ENCODE results near the gene TSACC. TPM values are rescaled to one million over a fixed set of nuclear protein-coding genes. Genes with fewer than 3 reads are reported as not detected.

Gene TSACC
- total RNA-seq, 1 experiment from 2014 or later, result 1.8 TPM

- POLR2A ChIA-PET, result interaction anchor here (0.5 to 1.8 kb wide), 2 partner anchors 13 to 318 kb away, joined by 3 to 4 read pairs; no protein-coding TSS in a partner anchor
- peaks cover 6% of the 10 kb centered on the region for H3K4me1 Mint-ChIP-seq (ENCODE audit: insufficient read depth, unreplicated experiment)
- H3K27me3 Mint-ChIP-seq (ENCODE audit: insufficient read depth, unreplicated experiment), result peaks cover 33% of the 10 kb centered on the region
Measured at GRCh38 chr1:156372265-156372586, 33.9 kb downstream of the TSACC start.

GRCh38 chr1:156372876-156373275, 34.5 kb downstream of the TSACC start:
- CTCF ChIA-PET, result interaction anchor here (0.6 to 8.9 kb wide), 8 partner anchors 10 to 427 kb away, joined by 3 to 113 read pairs (median 4); no protein-coding TSS in a partner anchor
- POLR2A ChIA-PET, result interaction anchor here (1.8 kb wide), 1 partner anchor 13 kb away, joined by 4 read pairs; no protein-coding TSS in a partner anchor

More at GRCh38 chr1:156372265-156372586, 33.9 kb downstream of the TSACC start:
- DNase-seq (ENCODE audit: unreplicated experiment), result no peak
- BruUV-seq (replicated peaks), result no TSS peak
- Mint-ChIP-seq H3K9me3 (ENCODE audit: unreplicated experiment) (no peaks in the 10 kb centered on the region), H3K27ac (ENCODE audit: low read depth, unreplicated experiment) (no peak overlapping the region), H3K36me3 (ENCODE audit: insufficient read depth, unreplicated experiment) (no peaks in the 10 kb centered on the region), H3K4me3 (ENCODE audit: unreplicated experiment) (no peak overlapping the region)
- intact Hi-C loops (cut with micrococcal nuclease), result no loop called here
- CTCF ChIA-PET, result interaction anchor here (0.6 to 8.9 kb wide), 8 partner anchors 10 to 427 kb away, joined by 3 to 113 read pairs (median 4); no protein-coding TSS in a partner anchor
- no peak for TF ChIP-seq CTCF (IDR thresholded peaks at IDR 0.05; ENCODE audit: unreplicated experiment)

GRCh38 chr1:156373546-156373945, 35.2 kb downstream of the TSACC start:
- H3K27ac Mint-ChIP-seq (ENCODE audit: low read depth, unreplicated experiment), result no peak overlapping the region
- H3K36me3 Mint-ChIP-seq (ENCODE audit: insufficient read depth, unreplicated experiment), result no peaks in the 10 kb centered on the region
- no peaks in the 10 kb centered on the region for H3K9me3 Mint-ChIP-seq (ENCODE audit: unreplicated experiment)
- ChIA-PET POLR2A (no interaction called here), CTCF (interaction anchor here (1.4 to 8.9 kb wide), 3 partner anchors 9 to 16 kb away, joined by 3 to 113 read pairs (median 6); no protein-coding TSS in a partner anchor)
- intact Hi-C loops (cut with micrococcal nuclease), result no loop called here
- H3K4me3 Mint-ChIP-seq (ENCODE audit: unreplicated experiment), result no peak overlapping the region
- H3K4me1 Mint-ChIP-seq (ENCODE audit: insufficient read depth, unreplicated experiment), result peaks cover 6% of the 10 kb centered on the region
- no peak for TF ChIP-seq CTCF (IDR thresholded peaks at IDR 0.05; ENCODE audit: unreplicated experiment)
- DNase-seq (ENCODE audit: unreplicated experiment), result no peak
- no TSS peak for BruUV-seq (replicated peaks)
- peaks cover 33% of the 10 kb centered on the region for H3K27me3 Mint-ChIP-seq (ENCODE audit: insufficient read depth, unreplicated experiment)

More at GRCh38 chr1:156372876-156373275, 34.5 kb downstream of the TSACC start:
- intact Hi-C loops (cut with micrococcal nuclease), result no loop called here
- Mint-ChIP-seq H3K4me1 (ENCODE audit: insufficient read depth, unreplicated experiment) (peaks cover 6% of the 10 kb centered on the region), H3K4me3 (ENCODE audit: unreplicated experiment) (no peak overlapping the region), H3K36me3 (ENCODE audit: insufficient read depth, unreplicated experiment) (no peaks in the 10 kb centered on the region), H3K27ac (ENCODE audit: low read depth, unreplicated experiment) (no peak overlapping the region), H3K9me3 (ENCODE audit: unreplicated experiment) (no peaks in the 10 kb centered on the region), H3K27me3 (ENCODE audit: insufficient read depth, unreplicated experiment) (peaks cover 33% of the 10 kb centered on the region)
- TF ChIP-seq CTCF (IDR thresholded peaks at IDR 0.05; ENCODE audit: unreplicated experiment), result no peak
- no peak for DNase-seq (ENCODE audit: unreplicated experiment)
- BruUV-seq (replicated peaks), result no TSS peak

- Mint-ChIP-seq H3K9me3 (ENCODE audit: unreplicated experiment) (no peaks in the 10 kb centered on the region), H3K4me1 (ENCODE audit: insufficient read depth, unreplicated experiment) (peaks cover 6% of the 10 kb centered on the region), H3K4me3 (ENCODE audit: unreplicated experiment) (no peak overlapping the region), H3K27ac (ENCODE audit: low read depth, unreplicated experiment) (no peak overlapping the region), H3K36me3 (ENCODE audit: insufficient read depth, unreplicated experiment) (no peaks in the 10 kb centered on the region), H3K27me3 (ENCODE audit: insufficient read depth, unreplicated experiment) (peaks cover 33% of the 10 kb centered on the region)
- no peak for TF ChIP-seq CTCF (IDR thresholded peaks at IDR 0.05; ENCODE audit: unreplicated experiment)
- CTCF ChIA-PET, result interaction anchor here (0.6 to 8.9 kb wide), 7 partner anchors 10 to 337 kb away, joined by 3 to 113 read pairs (median 5); no protein-coding TSS in a partner anchor
- BruUV-seq (replicated peaks), result no TSS peak
- peak; percentile 70 for DNase-seq (ENCODE audit: unreplicated experiment)
- intact Hi-C loops (cut with micrococcal nuclease), result loop anchor here (5.0 kb wide), 1 partner anchor 374 kb away; no protein-coding TSS in a partner anchor
- POLR2A ChIA-PET, result interaction anchor here (0.6 to 1.2 kb wide), 2 partner anchors 16 to 48 kb away, joined by 3 read pairs; no protein-coding TSS in a partner anchor
Measured at GRCh38 chr1:156376146-156376545, 37.8 kb downstream of the TSACC start.

Data from MCF 10A (cell line).